GM12878 (cell line): ENCODE data around the gene FLRT1. TPM values are rescaled to one million over a fixed set of nuclear protein-coding genes. Genes with fewer than 3 reads are reported as not detected.
"Not testable (repeated sequence)": the region's sequence is repeated elsewhere in the genome, so short reads cannot be mapped to it uniquely, and the experiment has no call there.

Experiments
- ATAC-seq: fragments of 200-7000 bp; cut with Tn5 transposase; 3 replicates; pipeline ENCODE4 v1.9.1; 2020; ENCODE audit warnings: mild to moderate bottlenecking, moderate library complexity
- BruUV-seq: library from RNA; stranded (reverse); fragments of 400-500 nt; replicated peaks from 2 replicates; lab custom pipeline; 2021; lab: Mats Ljungman, UMichigan
- CTCF ChIA-PET: fragments of 300-600 bp; sonication (Branson Sonifier 250); formaldehyde crosslinking; extraction: SDS; loops from one replicate; lab custom pipeline; 2021; ENCODE audit warnings: inconsistent platforms; lab: Yijun Ruan, JAX
- POLR2A ChIA-PET: fragments of 350-600 bp; formaldehyde crosslinking; extraction: SDS; loops from one replicate; lab custom pipeline; 2021; ENCODE audit warnings: inconsistent platforms; lab: Charles Lee
- RAD21 ChIA-PET: fragments of 300-600 bp; sonication (Branson Sonifier 250); formaldehyde crosslinking; loops from one replicate; lab custom pipeline; 2023; ENCODE audit warnings: antibody characterized with exemption; ENCODE audit not compliant: unreplicated experiment; lab: Charles Lee
- SMC1A ChIA-PET: fragments of 300-600 bp; sonication (Branson Sonifier 250); formaldehyde crosslinking; loops from one replicate; lab custom pipeline; 2023; ENCODE audit not compliant: unreplicated experiment, uncharacterized antibody; lab: Charles Lee
- DNase-seq: peaks from one replicate; pipeline ENCODE4 v3.0.0-alpha.2; 2011; ENCODE audit warnings: low read depth, low spot score
- FAIRE-seq: peaks from 3 replicates; lab custom pipeline; 2011; peaks lifted over from hg19 to GRCh38; lab: Jason Lieb, UNC
- H2AFZ ChIP-seq: 2 replicates; pipeline ENCODE4 v1.6.0; 2011; ENCODE audit warnings: low read depth, low read length, control low read depth; ENCODE audit not compliant: control insufficient read depth
- H3K27ac ChIP-seq: 2 replicates; pipeline ENCODE4 v1.5.1; 2011; ENCODE audit warnings: control low read depth; ENCODE audit not compliant: control insufficient read depth, insufficient read depth
- H3K27me3 ChIP-seq, 2 experiments: replicated peaks in 1 of 2; 2 replicates each; pipeline versions ENCODE4 v1.6.0 to v1.6.1; 2011; ENCODE audit warnings: low read length in 1 of 2; ENCODE audit not compliant: control insufficient read depth in 2 of 2, insufficient read depth in 2 of 2
- H3K36me3 ChIP-seq, 2 experiments: 2 replicates each; pipeline ENCODE4 v1.5.1; 2011; ENCODE audit warnings: low read length in 1 of 2; ENCODE audit not compliant: control insufficient read depth in 2 of 2, insufficient read depth in 2 of 2
- H3K4me1 ChIP-seq: 2 replicates; pipeline ENCODE4 v1.6.1; 2011; ENCODE audit warnings: mild to moderate bottlenecking, low read length, moderate library complexity, mixed read lengths; ENCODE audit not compliant: control insufficient read depth, insufficient read depth
- H3K4me2 ChIP-seq: 2 replicates; pipeline ENCODE4 v1.6.0; 2011; ENCODE audit warnings: control low read depth; ENCODE audit not compliant: control insufficient read depth, insufficient read depth
- H3K4me3 ChIP-seq: fragments of 200-600 bp; sonication (generic); 2 replicates; pipeline ENCODE4 v1.5.1; 2016
- H3K79me2 ChIP-seq: 2 replicates; pipeline ENCODE4 v1.6.0; 2011; ENCODE audit warnings: low read length; ENCODE audit not compliant: control insufficient read depth, insufficient read depth
- H3K9ac ChIP-seq: 2 replicates; pipeline ENCODE4 v1.8.0; 2011; ENCODE audit warnings: low read length, control low read depth, mixed read lengths; ENCODE audit not compliant: control insufficient read depth, insufficient read depth
- H3K9me3 ChIP-seq: replicated peaks from 3 replicates; pipeline ENCODE4 v1.5.1; 2011; ENCODE audit warnings: mild to moderate bottlenecking, low read length; ENCODE audit not compliant: control insufficient read depth, insufficient read depth
- H4K20me1 ChIP-seq: 2 replicates; pipeline ENCODE4 v1.6.0; 2011; ENCODE audit not compliant: control insufficient read depth, insufficient read depth
- BMI1 ChIP-seq: fragments of 450-650 bp; IDR thresholded peaks from 2 replicates; pipeline ENCODE4 v1.6.1; 2016; ENCODE audit warnings: mild to moderate bottlenecking, moderate library complexity, borderline replicate concordance
- E4F1 ChIP-seq: fragments of 450-650 bp; IDR thresholded peaks from 2 replicates; pipeline ENCODE4 v1.6.1; 2018; ENCODE audit warnings: borderline replicate concordance, mild to moderate bottlenecking; ENCODE audit not compliant: partially characterized antibody
- HDAC6 ChIP-seq: fragments of 200-600 bp; sonication (generic); IDR thresholded peaks from one replicate; pipeline ENCODE4 v1.8.0; 2017; ENCODE audit warnings: antibody characterized with exemption; ENCODE audit not compliant: unreplicated experiment
- RCOR1 ChIP-seq: conservative IDR thresholded peaks from 2 replicates; pipeline ENCODE4 v1.6.1; 2012; ENCODE audit warnings: low read depth, low read length, improper control_type of control experiment
- WGBS: methylation state at CpG from one replicate; pipeline ENCODE4 v1.1.6; 2016; ENCODE audit warnings: low lambda C conversion rate; ENCODE audit not compliant: insufficient replicate concordance, insufficient coverage; ENCODE audit errors: missing lambda C conversion rate; 5-methylcytosine and 5-hydroxymethylcytosine counted together
- in situ Hi-C: fragments of 300-500 bp; cut with MboI; formaldehyde crosslinking; loops from 9 replicates; pipeline ENCODE4 v1.14.3; 2018; ENCODE audit warnings: mixed read lengths
- intact Hi-C: fragments of 100-400 bp; cut with micrococcal nuclease; formaldehyde crosslinking; loops from one replicate; pipeline ENCODE4 v1.14.2; 2022; ENCODE audit not compliant: unreplicated experiment
- polyA plus RNA-seq, 11 experiments: library from polyadenylated mRNA; depleted of rRNA in 4 of 11; unstranded in 6 of 11; stranded (reverse) in 5 of 11; fragments of >200 nt; fragmentation: Nextera tagmentation in 4 of 11; fragmentation: Illumina TruSeq in 1 of 11; extraction: Ambion mirVana in 4 of 11; extraction: Trizol in 1 of 11; gene quantifications; 1 replicate in 1 of 11; 2 replicates in 10 of 11; pipeline versions ENCODE4 v1.2.1 to v1.2.3, GENCODE V29; 2011 to 2016; ENCODE audit warnings: inconsistent platforms in 2 of 11, missing spikeins in 2 of 11, low read depth in 1 of 11
- total RNA-seq, 4 experiments: library from RNA; depleted of rRNA in 3 of 4; stranded (reverse); fragments of >200 nt in 3 of 4; fragmentation: Illumina TruSeq in 1 of 4; extraction: Trizol in 1 of 4; gene quantifications; 2 replicates each; pipeline versions ENCODE4 v1.2.1 to v1.2.3, GENCODE V29; 2013 to 2021

Gene FLRT1
- total and polyA plus RNA-seq, 10 of the 15 experiments (the other 5 are each of a cell fraction or from before 2014, with no cell fraction given): 0.10 to 0.12 TPM; not detected in 8

GRCh38 chr11:64045700-64046099, 10.0 kb downstream of the FLRT1 start (continued):
- no peak for TF ChIP-seq E4F1
- no peak for TF ChIP-seq RCOR1
- no peak for TF ChIP-seq HDAC6
- no peak for TF ChIP-seq BMI1

GRCh38 chr11:64047373-64047772, 11.6 kb downstream of the FLRT1 start:
- H2AFZ ChIP-seq, H3K4me1 ChIP-seq, H4K20me1 ChIP-seq, H3K4me2 ChIP-seq, H3K27ac ChIP-seq, in situ Hi-C loops, DNase-seq, H3K4me3 ChIP-seq, H3K36me3 ChIP-seq, H3K27me3 ChIP-seq, intact Hi-C loops, RAD21 ChIA-PET, H3K79me2 ChIP-seq, ATAC-seq, CTCF ChIA-PET, SMC1A ChIA-PET, FAIRE-seq, BruUV-seq, H3K9me3 ChIP-seq, H3K9ac ChIP-seq: not testable (repeated sequence)
- POLR2A ChIA-PET: interaction anchor here (0.6 kb wide), 1 partner anchor 270 kb away, joined by 3 read pairs; no protein-coding TSS in a partner anchor
- 34% methylated on average over 8 of the region's 8 CpGs for WGBS
